Measurements from ENCODE around the gene PNPLA6.

The PNPLA6 gene
- total RNA-seq: 71.5 reads per million, percentile 76 among the genes with 10 or more reads in this experiment

GRCh38 chr19:7535047-7535997, at the start of gene PNPLA6:
Gene PNPLA6 (plus strand): TSS chr19:7535717. CDS start chr19:7535789, 72 bp downstream.
- DNase-seq: peak; percentile 94

GRCh38 chr19:7486923-7487322, 48.6 kb upstream of the PNPLA6 start:
- no peak for DNase-seq

GRCh38 chr19:7488736-7489353, 46.7 kb upstream of the PNPLA6 start, which contains the start of gene PEX11G:
Gene PEX11G (minus strand): TSS chr19:7489035. CDS start chr19:7489010, 25 bp downstream.
- DNase-seq: peak; percentile 85

GRCh38 chr19:7489609-7490044, 45.9 kb upstream of the PNPLA6 start:
- no peak for DNase-seq

GRCh38 chr19:7492142-7492541, 43.4 kb upstream of the PNPLA6 start:
- no peak for DNase-seq

- no peak for DNase-seq
These were observed 43.0 kb upstream of the PNPLA6 start for GRCh38 chr19:7492558-7492957.

- DNase-seq: no peak
These were observed 41.0 kb upstream of the PNPLA6 start for GRCh38 chr19:7494416-7495098.

- no peak for DNase-seq
These were observed 38.2 kb upstream of the PNPLA6 start for GRCh38 chr19:7497292-7497691.

GRCh38 chr19:7500811-7501450, 34.6 kb upstream of the PNPLA6 start:
- no peak for DNase-seq

- no peak for DNase-seq
These were observed 33.0 kb upstream of the PNPLA6 start for GRCh38 chr19:7502552-7502951.

- DNase-seq: no peak
These were observed 30.8 kb upstream of the PNPLA6 start for GRCh38 chr19:7504684-7505083.

- DNase-seq: no peak
These were observed 30.2 kb upstream of the PNPLA6 start for GRCh38 chr19:7505288-7505681.

- no peak for DNase-seq
These were observed 29.7 kb upstream of the PNPLA6 start for GRCh38 chr19:7505682-7506384.

- DNase-seq: no peak
These were observed 28.9 kb upstream of the PNPLA6 start for GRCh38 chr19:7506385-7507328.

- DNase-seq: no peak
These were observed 27.6 kb upstream of the PNPLA6 start for GRCh38 chr19:7507884-7508283.

GRCh38 chr19:7509625-7510024, 25.9 kb upstream of the PNPLA6 start:
- DNase-seq: no peak

GRCh38 chr19:7512400-7512851, 23.1 kb upstream of the PNPLA6 start:
- no peak for DNase-seq

- DNase-seq: no peak
These were observed 21.5 kb upstream of the PNPLA6 start for GRCh38 chr19:7513809-7514642.

GRCh38 chr19:7515110-7515644, 20.3 kb upstream of the PNPLA6 start:
- DNase-seq: no peak

All from effector CD4-positive, alpha-beta T cell (primary cell).